Esophagus (tissue), 2 donors: ENCODE measurements around the gene CEMIP. TPM values are rescaled to one million over a fixed set of nuclear protein-coding genes. Genes with fewer than 3 reads are reported as not detected.

Experiments used
- H3K27ac ChIP-seq, 2 donors: one replicate each; pipeline ENCODE4 v1.5.1; 2013; ENCODE audit warnings: low read depth in 2 of 2, mild to moderate bottlenecking in 2 of 2, inconsistent platforms in 1 of 2, low read length in 1 of 2, moderate library complexity in 1 of 2
- H3K27me3 ChIP-seq, 2 donors: one replicate each; pipeline ENCODE4 v1.6.1; 2013; ENCODE audit warnings: low read length in 2 of 2, control low read depth in 1 of 2, mild to moderate bottlenecking in 1 of 2; ENCODE audit not compliant: insufficient read depth in 2 of 2, control insufficient read depth in 1 of 2
- H3K36me3 ChIP-seq, 2 donors: one replicate each; pipeline ENCODE4 v1.6.1; 2013; ENCODE audit warnings: low read length in 1 of 2; ENCODE audit not compliant: control insufficient read depth in 2 of 2, insufficient read depth in 2 of 2
- H3K4me1 ChIP-seq, 2 donors: one replicate each; pipeline ENCODE4 v1.6.1; 2013; ENCODE audit warnings: low read length in 1 of 2; ENCODE audit not compliant: control insufficient read depth in 2 of 2, insufficient read depth in 2 of 2
- H3K4me3 ChIP-seq, 2 donors: one replicate each; pipeline ENCODE4 v1.5.1; 2013; ENCODE audit warnings: low read length in 2 of 2, mild to moderate bottlenecking in 2 of 2, low read depth in 1 of 2, moderate library complexity in 1 of 2
- H3K9me3 ChIP-seq, 2 donors: one replicate each; pipeline ENCODE4 v1.6.1; 2013; ENCODE audit warnings: mild to moderate bottlenecking in 2 of 2, low read depth in 1 of 2, low read length in 1 of 2, moderate library complexity in 1 of 2; ENCODE audit not compliant: control insufficient read depth in 2 of 2, insufficient read depth in 1 of 2
- WGBS, 2 donors: extraction: QIAGEN DNeasy Blood & Tissue Kit; methylation state at CpG; one replicate each; pipeline ENCODE4 v1.1.7; 2013; 5-methylcytosine and 5-hydroxymethylcytosine counted together
- polyA plus RNA-seq, 2 donors: library from polyadenylated mRNA; stranded (reverse); fragments of 200-250 nt; gene quantifications; one replicate each; pipeline ENCODE4 v1.2.3, GENCODE V29; 2013
- donor health status: healthy with polysubstance abuse.
- donor health status: Bipolar disorder and iron deficiency.

CEMIP gene
- polyA plus RNA-seq, 2 donors = 2.0 to 2.2 TPM

GRCh38 chr15:80902298-80902801 lies 123.2 kb downstream of the CEMIP start:
- Histone ChIP-seq H3K9me3 (no peaks in the 10 kb centered on the region), H3K27ac (no peak overlapping the region), H3K36me3 (peaks cover 0 to 8% of the 10 kb centered on the region in 2 donors), H3K4me3 (no peak overlapping the region), H3K27me3 (no peaks in the 10 kb centered on the region), H3K4me1 (peaks cover 0 to 2% of the 10 kb centered on the region in 2 donors)
- 92 to 95% methylated on average over 10 of the region's 10 CpGs for WGBS, 2 donors

- WGBS, 2 donors = 83 to 84% methylated on average over 5 of the region's 5 CpGs
- Histone ChIP-seq H3K4me1 (no peaks in the 10 kb centered on the region), H3K27ac (no peak overlapping the region), H3K9me3 (peaks cover 3% of the 10 kb centered on the region in 2 donors), H3K36me3 (peaks cover 0 to 6% of the 10 kb centered on the region in 2 donors), H3K4me3 (no peak overlapping the region), H3K27me3 (no peaks in the 10 kb centered on the region)
Observed at GRCh38 chr15:80904998-80905397, 125.8 kb downstream of the CEMIP start.

DNA sequence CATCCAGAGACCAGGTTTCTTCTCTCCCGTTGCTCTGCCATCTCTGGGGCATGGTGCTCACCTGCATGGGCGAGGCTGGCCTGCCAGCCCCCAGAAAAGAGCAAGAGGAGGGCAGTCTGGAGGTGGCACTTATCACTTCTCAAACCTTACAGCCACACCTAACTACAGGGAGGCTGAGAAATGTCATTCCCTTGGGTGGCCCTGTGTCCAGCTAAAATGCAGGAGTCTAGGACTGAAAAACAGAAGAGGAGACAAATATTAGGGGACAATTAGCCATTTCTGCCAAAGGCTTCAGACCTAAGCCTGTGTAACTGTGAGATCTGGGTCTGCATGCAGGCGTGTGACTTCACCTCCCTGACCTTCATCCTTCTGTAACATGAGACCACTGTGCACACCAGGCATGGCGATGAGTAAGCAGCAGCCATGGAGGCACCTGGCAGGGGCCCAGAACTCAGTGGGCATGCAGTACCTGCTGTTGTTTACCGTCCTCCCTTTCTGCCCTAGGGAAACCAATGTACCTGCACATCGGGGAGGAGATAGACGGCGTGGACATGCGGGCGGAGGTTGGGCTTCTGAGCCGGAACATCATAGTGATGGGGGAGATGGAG lies 127.1 kb downstream of the CEMIP start:
- H3K4me3 ChIP-seq = no peak overlapping the region
- H3K4me1 ChIP-seq = no peaks in the 10 kb centered on the region
- no peaks in the 10 kb centered on the region for H3K27me3 ChIP-seq
- H3K36me3 ChIP-seq = peaks cover 5 to 9% of the 10 kb centered on the region in 2 donors
- peaks cover 3% of the 10 kb centered on the region in 2 donors for H3K9me3 ChIP-seq
- WGBS, 2 donors = 92 to 93% methylated on average over 11 of the region's 11 CpGs
- H3K27ac ChIP-seq = no peak overlapping the region

- Histone ChIP-seq H3K27ac (no peak overlapping the region), H3K36me3 (peaks cover 3 to 5% of the 10 kb centered on the region in 2 donors), H3K4me3 (no peak overlapping the region), H3K27me3 (no peaks in the 10 kb centered on the region), H3K9me3 (peaks cover 3% of the 10 kb centered on the region in 2 donors), H3K4me1 (no peaks in the 10 kb centered on the region)
- 91 to 100% methylated on average over 1 of the region's 1 CpG for WGBS, 2 donors
Observed at GRCh38 chr15:80911821-80912220, 132.7 kb downstream of the CEMIP start.

DNA sequence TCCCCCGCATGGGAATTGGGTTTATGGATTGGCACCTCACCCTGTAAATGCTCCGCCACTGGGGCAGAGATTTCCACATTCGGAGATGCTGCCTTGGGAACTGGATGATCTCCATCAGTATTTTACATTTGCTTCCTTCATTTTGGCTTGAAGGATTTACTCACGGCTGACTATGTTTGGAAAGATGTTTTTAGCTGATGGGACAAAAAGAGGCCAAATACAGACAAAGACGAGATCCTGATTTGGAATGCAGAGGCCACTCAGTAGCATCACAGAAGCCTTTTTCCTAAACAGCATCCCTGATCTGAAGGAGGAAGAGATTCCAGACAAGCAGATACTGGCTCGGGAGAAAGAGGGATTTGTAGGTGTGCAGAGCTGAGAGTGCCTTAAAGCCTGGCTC lies 133.5 kb downstream of the CEMIP start:
- WGBS, 2 donors = 91% methylated on average over 6 of the region's 6 CpGs

GRCh38 chr15:80913541-80913940 lies 134.4 kb downstream of the CEMIP start:
- H3K9me3 ChIP-seq = peaks cover 3% of the 10 kb centered on the region in 2 donors
- no peaks in the 10 kb centered on the region for H3K27me3 ChIP-seq
- H3K4me3 ChIP-seq = no peak overlapping the region
- peaks cover 3 to 5% of the 10 kb centered on the region in 2 donors for H3K36me3 ChIP-seq
- H3K4me1 ChIP-seq = no peaks in the 10 kb centered on the region
- no peak overlapping the region for H3K27ac ChIP-seq
- 92% methylated on average over 5 of the region's 5 CpGs for WGBS, 2 donors

More for the DNA sequence above, 133.5 kb downstream of the CEMIP start:
- Histone ChIP-seq H3K36me3 (peaks cover 3 to 5% of the 10 kb centered on the region in 2 donors), H3K9me3 (peaks cover 3% of the 10 kb centered on the region in 2 donors), H3K4me1 (no peaks in the 10 kb centered on the region), H3K4me3 (no peak overlapping the region), H3K27me3 (no peaks in the 10 kb centered on the region), H3K27ac (no peak overlapping the region)

DNA sequence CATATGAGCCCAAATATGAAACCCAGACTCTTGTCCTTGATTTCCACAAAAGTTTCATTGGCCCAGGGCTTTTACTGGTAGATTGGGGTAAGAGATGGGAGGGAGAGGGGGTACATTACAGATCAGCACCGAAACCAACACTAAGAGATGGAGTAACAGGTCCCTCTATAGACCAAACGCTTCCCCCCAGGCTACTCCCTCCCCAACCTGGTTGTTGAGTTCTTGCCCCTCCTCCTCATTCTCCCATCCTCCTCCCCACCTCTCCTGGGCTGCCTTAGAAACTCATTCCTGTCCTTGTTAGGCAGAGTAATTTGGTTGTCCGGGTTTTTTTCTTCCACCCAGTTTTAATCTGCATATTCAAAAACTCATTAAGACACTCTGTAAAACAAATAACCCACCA lies 136.3 kb downstream of the CEMIP start:
- Histone ChIP-seq H3K4me3 (no peak overlapping the region), H3K4me1 (no peaks in the 10 kb centered on the region), H3K36me3 (peaks cover 3 to 6% of the 10 kb centered on the region in 2 donors), H3K27me3 (no peaks in the 10 kb centered on the region), H3K27ac (no peak overlapping the region), H3K9me3 (no peaks in the 10 kb centered on the region)
- WGBS, 2 donors = 68 to 78% methylated on average over 3 of the region's 3 CpGs

- H3K9me3 ChIP-seq = no peaks in the 10 kb centered on the region
- peaks cover 0 to 4% of the 10 kb centered on the region in 2 donors for H3K36me3 ChIP-seq
- H3K27me3 ChIP-seq = no peaks in the 10 kb centered on the region
- no peaks in the 10 kb centered on the region for H3K4me1 ChIP-seq
- no peak overlapping the region for H3K27ac ChIP-seq
- H3K4me3 ChIP-seq = no peak overlapping the region
- whole genome bisulfite sequencing, 2 donors = 68 to 79% methylated on average over 7 of the region's 7 CpGs
Observed at GRCh38 chr15:80916056-80916455, 136.9 kb downstream of the CEMIP start.

- Histone ChIP-seq H3K4me3 (no peak overlapping the region), H3K9me3 (no peaks in the 10 kb centered on the region), H3K4me1 (no peaks in the 10 kb centered on the region), H3K36me3 (peaks cover 0 to 6% of the 10 kb centered on the region in 2 donors), H3K27me3 (no peaks in the 10 kb centered on the region), H3K27ac (no peak overlapping the region)
- WGBS, 2 donors = 87 to 91% methylated on average over 5 of the region's 5 CpGs
Observed at GRCh38 chr15:80918196-80918783, 139.1 kb downstream of the CEMIP start.

- Histone ChIP-seq H3K4me3 (no peak overlapping the region), H3K9me3 (no peaks in the 10 kb centered on the region), H3K27me3 (no peaks in the 10 kb centered on the region), H3K36me3 (peaks cover 0 to 6% of the 10 kb centered on the region in 2 donors), H3K27ac (no peak overlapping the region), H3K4me1 (no peaks in the 10 kb centered on the region)
- 79 to 82% methylated on average over 5 of the region's 5 CpGs for WGBS, 2 donors
Observed at GRCh38 chr15:80920271-80920699, 141.1 kb downstream of the CEMIP start.
